HG03575 (cell line): Measurements from ENCODE around the gene TFDP2.
"Not testable (repeated sequence)": the region's sequence is repeated elsewhere in the genome, so short reads cannot be mapped to it uniquely, and the experiment has no call there.

ENCODE experiments used
- ATAC-seq: cut with Tn5 transposase; IDR thresholded peaks from one replicate; pipeline ENCODE4 v1.9.1; 2021; ENCODE audit not compliant: unreplicated experiment, insufficient number of reproducible peaks, low FRiP score; ENCODE audit errors: extremely low read depth

Gene TFDP2

GRCh38 chr3:141996437-141996836 is 152.9 kb downstream of the TFDP2 start:
- no peak for ATAC-seq

DNA sequence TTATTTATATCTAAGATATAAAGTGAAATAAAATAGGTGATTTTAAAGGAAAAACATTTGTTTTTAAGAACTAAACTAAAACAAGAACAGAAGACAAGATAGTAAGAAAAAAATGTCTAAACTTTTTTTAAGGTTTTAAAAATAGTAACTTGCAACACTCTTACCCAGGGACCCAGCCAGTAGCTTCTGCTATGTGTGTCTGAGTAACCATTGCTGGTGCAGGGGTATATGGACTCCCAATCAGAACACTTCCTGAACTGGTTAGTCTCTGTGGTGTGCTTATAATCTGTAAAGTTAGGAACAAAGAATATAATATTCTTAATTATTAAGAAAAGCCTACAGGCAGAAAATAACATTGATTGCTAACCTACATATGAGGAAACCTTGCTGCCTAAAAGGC is 154.5 kb downstream of the TFDP2 start:
- ATAC-seq, result no peak

- no peak for ATAC-seq
These were observed 156.8 kb downstream of the TFDP2 start for GRCh38 chr3:141992512-141992911.

DNA sequence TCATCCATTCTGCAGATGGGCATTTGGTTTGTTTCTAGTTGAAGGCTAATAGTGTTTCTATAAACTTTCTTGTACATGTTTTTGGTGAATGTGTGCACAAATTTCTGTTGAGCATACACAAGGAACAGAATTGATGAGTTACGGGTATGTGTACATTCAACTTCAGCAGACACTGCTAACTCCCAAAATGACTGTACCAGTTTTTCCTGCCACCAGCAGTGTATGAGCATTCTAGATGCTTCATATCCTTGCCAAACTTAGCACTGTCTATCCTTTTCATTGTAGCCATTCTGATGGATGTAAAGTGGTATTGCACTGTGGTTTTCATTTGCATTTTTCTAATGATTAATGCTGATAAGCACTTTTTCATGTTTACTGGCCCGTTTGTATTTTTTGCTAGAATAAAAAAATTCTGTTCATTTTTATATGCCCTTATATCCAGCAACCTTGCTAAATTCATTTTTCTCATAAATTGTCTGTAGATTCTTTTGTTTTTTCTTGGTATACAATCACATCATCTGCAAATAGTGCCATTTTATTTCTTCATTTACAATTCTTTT is 162.7 kb downstream of the TFDP2 start:
- ATAC-seq, result no peak

GRCh38 chr3:141981084-141981483 is 168.3 kb downstream of the TFDP2 start:
- ATAC-seq, result no peak

GRCh38 chr3:141979050-141979671 is 170.2 kb downstream of the TFDP2 start:
- no peak for ATAC-seq

- not testable (repeated sequence) for ATAC-seq
These were observed 174.6 kb downstream of the TFDP2 start for GRCh38 chr3:141974777-141975176.

GRCh38 chr3:141972399-141972798 is 176.9 kb downstream of the TFDP2 start:
- ATAC-seq, result no peak

DNA sequence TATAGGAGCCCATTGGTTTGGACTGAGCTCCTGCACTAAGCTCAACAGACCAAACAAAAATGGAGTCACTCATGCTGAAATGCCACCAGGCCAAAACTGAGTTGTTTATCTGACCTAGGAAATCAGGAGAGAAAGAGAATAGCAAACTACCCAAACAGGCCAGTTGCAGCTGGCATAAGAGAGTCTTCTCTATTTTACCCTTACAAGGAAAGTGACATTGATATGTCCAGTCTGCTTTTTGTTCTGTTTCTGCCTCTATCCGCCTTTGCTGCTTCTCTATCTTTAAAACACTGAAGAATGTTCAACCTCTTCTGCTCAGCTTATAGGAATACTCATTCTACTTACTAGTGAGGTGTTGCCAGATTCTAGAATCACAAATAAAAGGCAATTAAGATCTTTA is 177.8 kb downstream of the TFDP2 start:
- ATAC-seq, result no peak

GRCh38 chr3:141969711-141970110 is 179.6 kb downstream of the TFDP2 start:
- no peak for ATAC-seq

GRCh38 chr3:141965471-141965870 is 183.9 kb downstream of the TFDP2 start:
- ATAC-seq, result no peak

DNA sequence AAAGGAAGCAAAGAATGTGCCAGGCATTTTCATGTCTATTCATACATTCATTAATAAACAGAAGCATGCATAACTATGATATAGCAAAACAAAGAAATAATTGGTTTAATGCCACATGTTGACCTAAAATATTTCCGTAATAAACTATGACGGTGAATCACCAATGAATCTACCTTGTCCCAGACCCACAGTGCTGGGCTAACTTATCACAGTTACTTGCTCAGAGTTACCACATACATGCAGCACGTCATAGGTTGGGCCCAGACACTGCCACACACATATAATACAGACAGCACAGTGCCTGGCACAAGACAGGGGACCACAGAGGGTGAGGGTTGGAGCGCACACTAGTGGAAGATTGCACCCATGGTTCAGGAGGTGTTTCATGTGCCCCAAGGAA is 186.0 kb downstream of the TFDP2 start:
- no peak for ATAC-seq

DNA sequence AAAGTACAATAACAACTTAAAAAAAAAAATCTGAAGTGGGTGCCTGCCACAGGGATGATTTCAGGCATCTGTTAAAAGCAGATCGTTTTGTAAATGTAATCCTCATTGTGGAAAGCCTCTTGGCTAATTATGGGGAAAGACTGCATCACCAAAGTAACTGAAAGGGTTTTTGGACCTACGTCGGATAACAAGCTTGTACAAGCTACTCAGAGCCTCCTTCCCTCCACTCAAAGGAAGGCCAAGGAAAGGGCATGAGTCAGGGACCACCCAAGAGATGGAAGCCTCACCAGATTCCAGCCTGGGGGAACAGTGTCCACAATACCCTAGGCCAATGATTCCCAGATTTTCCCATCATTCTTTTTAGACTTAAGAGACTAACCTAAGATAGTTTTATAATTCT is 188.6 kb downstream of the TFDP2 start:
- no peak for ATAC-seq

DNA sequence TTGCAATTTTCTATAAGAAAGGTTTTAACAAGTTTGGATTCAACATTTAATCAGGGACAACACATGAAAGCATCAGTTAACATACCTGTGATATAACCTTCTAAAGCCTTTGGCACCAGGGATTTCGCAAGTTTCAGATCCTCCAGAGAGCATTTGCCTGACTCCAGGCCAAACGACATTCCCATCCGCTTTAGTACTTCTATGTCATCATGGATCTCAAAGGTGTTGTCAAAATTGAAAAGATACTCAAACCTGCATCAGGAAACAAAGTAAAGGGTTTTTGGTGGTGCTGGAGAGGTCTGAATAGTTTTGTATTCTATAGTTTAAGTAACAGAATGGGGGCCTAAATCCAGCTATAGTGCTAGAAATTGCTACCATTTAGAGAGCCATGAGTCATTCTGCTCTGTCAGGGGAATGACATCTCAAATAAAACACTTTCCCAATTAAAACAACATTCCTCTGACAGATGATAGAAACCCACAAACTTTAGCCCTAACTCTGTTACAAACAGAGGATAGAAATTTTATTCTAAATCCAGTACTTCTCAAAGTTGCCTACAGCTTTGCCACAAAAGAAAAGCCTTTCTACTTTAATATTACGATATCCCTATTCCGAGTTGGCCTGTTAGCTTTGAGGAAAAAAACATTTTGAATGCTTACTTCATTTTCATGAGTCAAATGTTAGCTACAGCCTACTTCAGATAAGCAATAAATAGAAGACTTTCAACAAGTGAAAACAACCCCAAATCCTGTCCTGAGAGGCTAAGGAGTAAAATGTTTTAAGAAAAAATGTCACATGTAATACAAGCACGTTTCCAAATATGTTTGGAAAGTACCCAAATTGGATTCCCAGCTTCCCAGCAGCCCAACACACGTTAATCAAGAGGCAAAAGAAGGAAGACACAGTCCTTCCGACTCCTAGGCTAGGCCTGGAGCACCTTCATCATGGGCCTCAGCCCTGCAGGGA is 189.5 kb downstream of the TFDP2 start:
- ATAC-seq, result no peak

GRCh38 chr3:141955175-141955574 is 194.2 kb downstream of the TFDP2 start:
- ATAC-seq, result no peak

- ATAC-seq, result no peak
These were observed 196.7 kb downstream of the TFDP2 start for GRCh38 chr3:141952611-141953010.

DNA sequence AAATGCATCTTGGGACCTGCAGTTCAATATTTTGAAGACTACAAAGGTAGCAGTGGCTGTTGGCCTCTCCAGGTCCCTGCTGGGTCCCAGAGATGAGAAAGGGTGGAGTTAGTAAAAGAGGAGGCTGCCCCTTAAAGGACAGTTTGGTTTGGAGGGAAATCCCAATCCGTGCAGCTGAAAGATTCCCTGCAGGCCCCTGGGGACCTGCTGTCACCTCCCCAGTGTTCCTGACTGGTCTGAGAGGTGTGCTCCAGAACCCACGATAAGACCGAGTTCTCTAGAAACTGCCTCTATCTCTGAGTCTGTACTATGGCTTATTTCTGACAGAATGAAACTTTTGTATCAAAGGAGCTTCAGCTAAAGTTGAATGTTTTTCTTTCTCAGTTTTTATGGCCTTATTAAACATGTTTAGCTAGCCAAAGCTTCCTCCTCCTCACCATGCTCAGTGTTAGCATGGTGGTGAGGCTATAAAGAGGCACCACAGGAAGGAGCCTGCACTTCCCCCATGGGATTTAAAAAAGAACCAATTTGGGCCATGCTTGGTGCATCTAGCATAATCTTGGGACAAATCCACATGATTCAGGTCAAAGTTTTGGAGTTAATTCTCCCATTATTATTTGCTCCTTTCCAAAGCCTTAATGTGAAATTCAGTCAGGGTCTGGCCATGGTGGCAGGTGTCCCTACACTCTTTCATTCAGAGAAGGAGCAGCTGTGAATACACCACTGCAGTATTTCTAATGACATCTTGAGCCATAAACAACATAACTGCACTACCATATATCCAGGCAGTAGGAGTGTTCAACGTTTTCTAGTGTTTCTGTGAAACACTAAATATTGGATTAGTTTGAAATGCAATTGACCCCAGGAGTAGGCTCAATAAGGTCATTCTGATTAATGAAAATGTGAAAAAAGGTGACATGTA is 198.5 kb downstream of the TFDP2 start:
- ATAC-seq, result no peak

DNA sequence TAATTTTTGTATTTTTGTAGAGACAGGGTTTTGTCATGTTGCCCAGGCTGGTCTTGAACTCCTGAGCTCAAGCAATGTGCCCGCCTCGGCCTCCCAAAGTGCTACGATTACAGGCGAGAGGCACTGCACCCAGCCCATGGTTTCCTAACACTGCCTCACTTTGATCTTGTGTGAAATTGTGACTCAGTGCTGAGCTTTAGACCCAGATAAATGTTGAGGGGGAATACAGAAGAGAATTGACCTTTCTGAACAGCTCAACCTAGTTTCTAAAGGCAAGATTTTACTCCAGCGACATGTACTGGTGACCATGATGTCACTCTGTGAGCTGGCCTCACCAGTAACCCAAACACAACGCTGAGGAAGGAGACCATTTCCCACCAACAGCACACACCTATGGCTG is 199.4 kb downstream of the TFDP2 start:
- no peak for ATAC-seq

GRCh38 chr3:141949399-141949798 is 199.9 kb downstream of the TFDP2 start:
- no peak for ATAC-seq
